ENCODE results near the gene DDN.

Gene DDN

DNA sequence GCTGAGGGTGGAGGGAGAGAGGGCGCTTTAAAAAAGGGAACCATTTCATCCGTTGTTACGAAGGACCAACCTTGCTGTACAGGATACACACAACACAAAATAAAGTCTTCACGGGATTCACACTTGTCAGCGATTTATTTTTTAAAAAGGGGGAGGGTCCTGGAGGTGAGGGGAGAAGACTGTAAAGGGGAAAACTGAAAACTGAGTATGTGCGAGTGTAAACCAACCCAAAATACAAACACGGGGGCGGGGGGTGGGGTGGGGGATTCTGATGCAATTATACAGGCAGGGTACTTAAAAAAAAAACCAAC is 19.9 kb upstream of the DDN start:
- no peak for TF ChIP-seq ZFX (IDR thresholded peaks at IDR 0.05)
- TF ChIP-seq CTCF (conservative IDR thresholded peaks at IDR 0.05) = no peak
- H3K27ac ChIP-seq = peak overlapping the region; percentile 86

DNA sequence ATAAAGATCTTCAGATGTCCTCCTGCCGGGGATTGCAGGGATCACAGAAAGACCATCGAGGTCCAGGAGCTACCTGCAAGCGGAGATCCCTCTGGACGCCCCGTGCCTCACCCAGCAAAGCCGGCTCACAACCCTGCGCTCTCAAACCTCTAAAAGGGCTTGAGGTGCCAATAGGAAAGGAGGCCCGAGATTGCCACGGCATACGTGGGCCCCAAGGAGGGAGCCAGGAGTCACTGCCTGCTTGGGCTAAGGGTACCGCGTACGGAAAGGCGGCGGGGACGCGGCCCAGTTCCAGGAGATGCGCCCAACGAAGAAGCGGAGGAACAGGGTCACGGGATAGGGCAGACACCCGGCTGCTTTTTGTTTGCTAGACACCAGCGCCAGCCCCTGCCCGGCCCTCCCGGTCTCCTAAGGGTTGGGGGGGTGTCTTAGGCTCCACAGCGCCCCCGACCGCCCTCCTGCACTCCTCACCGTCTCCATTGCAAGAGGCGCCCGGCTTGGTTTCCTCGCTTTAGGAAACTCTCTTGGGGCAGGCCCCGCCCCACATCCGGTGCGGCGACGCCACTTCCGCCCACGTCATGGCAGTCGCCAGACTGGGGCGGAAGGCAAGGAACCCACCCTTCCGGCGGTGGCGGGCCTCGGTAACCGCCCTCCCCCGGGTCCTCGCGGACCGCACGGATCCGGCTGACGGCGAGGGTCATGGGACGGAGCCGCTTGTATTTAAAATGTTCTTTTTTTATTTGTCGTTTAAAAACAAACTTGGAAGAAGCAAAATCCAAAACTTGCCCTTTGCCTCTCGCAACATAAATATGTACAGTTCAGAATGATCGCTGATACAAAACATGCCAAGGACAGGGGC is 19.3 kb upstream of the DDN start, which contains the start of gene PRKAG1:
Gene PRKAG1 (minus strand): TSS at position 516 of the 859 bp plus-strand sequence. CDS start 36 bp downstream, at position 480.
- peak within 1 kb of the TSS; percentile 86 for H3K27ac ChIP-seq
- peak; percentile 72 for TF ChIP-seq CTCF (conservative IDR thresholded peaks at IDR 0.05)
- peak; percentile 74 for TF ChIP-seq ZFX (IDR thresholded peaks at IDR 0.05)

DNA sequence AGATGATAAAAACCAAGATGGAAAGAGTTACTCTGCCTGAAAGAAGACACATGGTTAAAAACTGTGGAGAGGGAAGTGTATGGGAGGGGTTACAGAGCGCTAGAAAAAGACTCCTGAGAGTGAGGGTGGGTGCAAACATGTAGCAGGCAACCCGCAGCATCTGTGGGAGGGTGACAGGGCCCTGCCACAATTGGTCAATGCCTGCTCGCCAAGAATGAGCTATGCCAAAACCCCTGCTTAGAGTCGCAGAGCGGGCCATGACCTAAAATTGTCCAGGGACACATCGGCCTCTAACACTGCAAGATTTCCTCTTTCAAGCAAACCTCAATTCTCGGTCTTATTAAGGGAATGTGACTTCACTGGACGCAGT is 18.7 kb upstream of the DDN start:
- TF ChIP-seq CTCF (conservative IDR thresholded peaks at IDR 0.05) (no peak), ZFX (IDR thresholded peaks at IDR 0.05) (no peak)
- peak overlapping the region; percentile 86 for H3K27ac ChIP-seq

DNA sequence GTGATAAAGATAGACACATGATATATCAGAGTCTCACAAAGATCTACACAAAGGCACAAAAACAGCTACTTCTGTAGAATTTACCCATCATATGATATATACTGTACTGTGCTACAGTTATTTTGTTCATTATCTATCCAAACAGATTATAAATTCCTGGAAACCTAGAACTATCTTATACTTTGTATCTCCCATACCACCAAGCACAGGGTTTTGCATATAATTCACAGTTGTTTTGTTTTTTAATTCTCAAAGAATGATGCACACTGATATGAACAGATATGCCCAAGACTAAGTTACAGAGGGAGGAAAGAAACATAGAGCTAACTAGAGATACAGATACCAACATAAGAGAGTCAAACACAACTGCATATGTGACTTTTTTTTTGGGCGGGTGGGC is 16.0 kb upstream of the DDN start:
- TF ChIP-seq ZFX (IDR thresholded peaks at IDR 0.05) (no peak), CTCF (conservative IDR thresholded peaks at IDR 0.05) (no peak)
- H3K27ac ChIP-seq = no peak overlapping the region

DNA sequence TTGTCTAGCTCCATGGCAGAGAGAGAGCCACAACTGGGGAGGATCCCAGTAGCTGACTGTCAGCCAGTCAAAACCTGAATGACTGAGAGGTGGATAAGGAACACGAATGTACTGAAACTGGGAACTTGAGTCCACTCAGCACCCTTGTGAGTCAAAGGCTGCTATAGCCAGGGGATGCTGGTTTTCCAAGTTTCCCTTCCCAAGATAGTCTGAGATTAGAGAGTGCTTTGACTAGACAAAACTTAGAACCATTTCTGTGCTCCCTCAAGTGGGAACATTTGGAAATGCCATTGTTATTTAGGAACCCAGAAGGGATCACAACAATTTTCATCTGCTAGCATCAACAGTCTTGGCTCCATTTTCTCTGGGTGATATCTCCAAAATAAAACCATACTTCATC is 15.4 kb upstream of the DDN start:
- TF ChIP-seq ZFX (IDR thresholded peaks at IDR 0.05) (no peak), CTCF (conservative IDR thresholded peaks at IDR 0.05) (no peak; the same call in 1 of the 2 replicates)
- no peak overlapping the region for H3K27ac ChIP-seq

DNA sequence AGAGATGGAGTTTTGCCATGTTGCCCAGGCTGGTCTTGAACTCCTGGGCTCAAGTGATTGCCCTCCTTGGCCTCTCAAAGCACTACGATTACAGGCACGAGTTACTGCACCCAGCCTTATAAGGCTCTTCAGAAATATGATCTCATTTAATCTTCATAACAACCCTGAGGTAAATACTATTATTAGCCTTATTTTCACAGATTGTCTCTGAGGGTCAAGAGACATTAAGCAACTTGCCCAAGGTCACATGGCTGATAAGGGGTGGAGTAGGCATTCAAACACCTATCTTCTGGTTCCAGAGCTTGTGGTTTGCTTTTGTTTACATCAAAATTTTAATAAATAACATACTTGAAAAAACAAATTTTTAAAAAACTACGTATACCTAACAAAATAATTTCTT is 14.3 kb upstream of the DDN start:
- no peak for TF ChIP-seq ZFX (IDR thresholded peaks at IDR 0.05)
- TF ChIP-seq CTCF (conservative IDR thresholded peaks at IDR 0.05) = no peak
- no peak overlapping the region for H3K27ac ChIP-seq

- no peak for TF ChIP-seq ZFX (IDR thresholded peaks at IDR 0.05)
- TF ChIP-seq CTCF (conservative IDR thresholded peaks at IDR 0.05) = no peak
- H3K27ac ChIP-seq = no peak overlapping the region
These were observed 13.6 kb upstream of the DDN start for GRCh38 chr12:49012739-49013138.
